Measurements from ENCODE around the gene MPPED2.

Gene MPPED2

DNA sequence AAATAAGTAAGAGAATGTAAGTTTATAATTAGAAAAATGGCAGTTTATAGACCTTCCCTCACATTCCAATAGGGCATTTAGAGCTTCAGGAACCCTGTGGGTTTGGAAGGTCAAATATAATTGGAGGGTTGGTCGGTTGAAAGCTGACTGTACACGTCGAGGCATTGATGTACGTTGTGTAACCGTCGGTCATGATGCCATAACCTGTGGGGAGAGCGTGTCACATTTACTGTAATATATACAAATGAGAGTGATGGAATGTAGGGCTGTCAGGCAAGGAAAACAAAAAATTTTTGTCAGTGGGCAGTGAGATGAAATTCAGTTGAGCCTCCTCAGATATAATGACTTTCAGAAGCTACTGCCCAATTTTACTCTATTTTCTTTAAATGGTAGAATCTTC is 174.8 kb downstream of the MPPED2 start:
- no peak for DNase-seq (ENCODE audit: low read depth)

DNA sequence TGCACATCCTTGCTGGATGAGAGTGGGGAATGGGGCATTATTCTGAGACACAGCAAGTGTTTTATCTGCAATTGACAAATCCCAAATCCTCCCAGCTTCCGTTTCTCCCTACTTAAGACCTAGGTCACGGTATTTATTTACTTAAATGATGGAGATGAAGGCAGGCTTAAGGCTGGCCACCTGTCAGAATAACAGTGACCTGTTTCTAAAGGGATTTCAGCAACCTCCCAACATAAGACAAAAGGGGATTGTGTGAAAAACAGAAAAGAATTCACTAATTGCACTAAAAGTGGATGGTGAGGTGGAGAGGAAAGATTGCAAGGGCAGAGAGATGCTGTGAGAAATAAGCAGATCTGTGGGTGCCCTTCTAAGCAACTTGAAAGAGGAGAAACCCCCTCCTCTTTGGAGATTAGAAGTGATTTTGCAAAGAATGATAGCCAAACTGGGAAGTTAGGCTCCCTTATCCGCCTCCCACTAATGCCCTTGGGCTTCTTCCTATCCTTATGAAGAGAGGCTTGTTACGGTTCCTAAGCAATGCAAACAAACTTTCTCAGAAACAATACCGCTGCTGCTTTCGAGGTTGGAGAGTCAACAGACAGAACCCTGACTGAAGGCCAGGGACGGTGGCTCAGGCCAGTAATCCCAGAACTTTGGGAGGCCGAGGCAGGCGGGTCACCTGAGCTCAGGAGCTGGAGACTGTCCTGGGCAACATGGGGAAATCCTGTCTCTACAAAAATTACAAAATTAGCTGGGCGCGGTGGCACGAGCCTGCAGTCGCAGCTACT is 179.0 kb downstream of the MPPED2 start:
- DNase-seq (ENCODE audit: low read depth) = no peak

DNA sequence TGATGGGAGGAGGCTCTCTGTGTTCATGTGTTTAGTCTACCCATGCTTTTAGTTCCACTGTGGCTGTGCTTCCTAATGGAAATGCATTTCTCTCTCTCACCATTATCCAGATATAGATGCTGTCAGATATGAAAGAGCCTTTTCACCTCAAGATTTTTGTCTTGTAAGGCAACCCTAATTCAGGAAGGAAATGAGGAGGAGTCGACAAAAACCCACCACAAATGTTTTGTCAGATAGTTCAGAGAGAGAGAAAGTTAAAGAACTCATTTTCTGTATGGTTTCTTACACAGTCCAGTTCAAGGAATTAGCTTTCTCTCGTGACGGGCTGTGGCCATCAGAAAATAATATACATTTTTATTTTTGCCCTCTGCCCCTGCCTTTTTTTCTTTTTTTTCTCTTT is 180.8 kb downstream of the MPPED2 start:
- DNase-seq (ENCODE audit: low read depth) = no peak

DNA sequence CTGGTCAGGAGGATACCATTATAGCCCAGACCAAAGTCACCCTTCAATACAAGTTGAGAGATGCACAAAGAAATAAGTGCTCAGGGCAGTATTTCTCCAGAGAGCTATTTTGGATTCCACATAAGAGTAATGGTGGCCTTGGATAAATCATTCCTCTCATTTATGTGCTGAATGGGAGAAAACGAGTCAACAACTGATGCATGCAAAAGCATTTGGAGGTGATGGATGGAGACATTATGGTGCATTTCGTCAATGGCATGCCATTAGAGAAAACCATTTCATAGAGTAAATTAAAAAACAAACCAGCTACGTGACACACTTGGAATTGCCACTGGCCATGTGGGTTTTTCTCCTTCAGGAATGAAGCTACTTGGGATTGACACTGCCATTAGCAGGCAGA is 182.0 kb downstream of the MPPED2 start:
- no peak for DNase-seq (ENCODE audit: low read depth)

DNA sequence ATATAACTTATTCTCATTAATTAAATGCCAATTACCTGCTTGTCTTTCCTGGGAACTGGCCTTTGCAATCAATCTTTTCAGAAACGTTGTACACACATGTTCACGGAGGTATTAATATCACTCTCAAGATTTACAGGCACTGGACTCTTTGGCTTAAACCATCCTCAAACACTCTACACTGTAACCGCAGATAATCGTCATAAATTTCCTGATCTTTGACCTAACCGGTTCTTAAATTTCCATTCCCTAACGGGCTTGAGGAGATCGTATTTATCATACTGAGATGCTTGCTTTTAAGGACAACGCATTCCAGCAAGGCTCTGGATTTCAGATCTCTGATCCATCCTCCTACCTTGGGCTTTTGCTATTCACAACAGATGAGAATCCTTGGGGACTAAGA is 190.4 kb downstream of the MPPED2 start:
- no peak for DNase-seq (ENCODE audit: low read depth)

DNA sequence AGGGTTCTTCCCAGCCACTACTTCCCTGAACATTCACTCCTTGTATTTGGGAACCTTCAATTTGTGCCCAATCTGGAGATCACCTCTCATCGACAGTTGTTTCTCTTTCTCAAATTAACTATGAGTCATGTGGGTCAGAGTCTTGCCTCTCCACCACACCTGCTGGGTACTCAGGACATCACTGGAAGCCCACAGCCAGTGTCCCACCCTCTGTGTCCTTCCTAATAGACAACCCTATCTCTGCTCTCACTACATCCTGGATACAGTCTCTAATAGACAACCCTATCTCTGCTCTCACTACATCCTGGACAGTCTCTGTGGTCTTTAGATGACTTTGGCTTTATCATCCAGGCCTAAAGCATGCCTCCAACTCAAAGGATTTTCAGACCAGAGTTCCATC is 193.1 kb downstream of the MPPED2 start:
- no peak for DNase-seq (ENCODE audit: low read depth)

DNA sequence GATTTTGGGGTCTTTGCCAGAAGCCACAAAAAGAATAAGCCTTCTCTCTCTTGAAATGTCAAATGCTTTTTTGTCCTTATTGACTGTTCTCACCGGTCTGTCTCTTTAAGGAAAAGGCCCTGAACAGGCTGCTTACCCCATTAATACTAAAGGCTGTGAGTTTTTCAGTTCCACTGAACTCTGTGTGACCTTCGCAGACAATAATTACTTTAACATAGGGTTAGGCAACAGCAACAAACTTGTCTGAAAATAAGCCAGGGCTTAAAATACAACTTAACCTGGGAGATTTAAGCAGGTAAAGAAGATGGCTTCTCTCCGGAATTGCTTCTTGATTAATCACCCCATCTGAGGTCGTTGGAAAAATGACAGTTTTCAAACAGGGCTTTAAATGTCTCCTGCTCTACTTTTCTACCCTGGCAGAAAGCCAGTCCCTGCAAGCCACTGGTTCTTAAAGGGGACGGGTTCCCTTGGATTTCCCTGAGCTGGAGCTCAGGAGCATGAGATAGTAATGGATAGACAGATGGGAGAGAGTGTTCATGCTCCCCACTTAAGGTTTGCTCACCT is 193.8 kb downstream of the MPPED2 start:
- DNase-seq (ENCODE audit: low read depth) = no peak

DNA sequence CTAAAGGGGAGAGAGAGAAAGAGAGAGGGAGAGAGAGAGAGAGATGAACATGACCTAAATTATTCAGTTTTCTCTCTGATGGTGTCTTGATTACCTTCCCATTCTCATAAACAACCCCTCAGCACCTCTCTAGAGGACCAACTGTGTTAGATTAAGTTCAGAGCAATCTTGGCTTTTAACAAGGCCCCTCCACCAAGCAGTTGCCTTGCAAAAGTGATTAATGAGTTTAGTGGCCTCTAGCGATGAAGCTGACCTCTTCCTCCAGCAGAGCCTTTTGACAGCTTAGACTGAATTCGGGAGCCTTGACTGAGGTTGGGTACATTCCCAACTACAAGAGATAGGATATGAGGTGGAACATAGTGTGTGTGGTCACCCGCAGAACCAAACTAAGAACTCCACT is 197.2 kb downstream of the MPPED2 start:
- no peak for DNase-seq (ENCODE audit: low read depth)

DNA sequence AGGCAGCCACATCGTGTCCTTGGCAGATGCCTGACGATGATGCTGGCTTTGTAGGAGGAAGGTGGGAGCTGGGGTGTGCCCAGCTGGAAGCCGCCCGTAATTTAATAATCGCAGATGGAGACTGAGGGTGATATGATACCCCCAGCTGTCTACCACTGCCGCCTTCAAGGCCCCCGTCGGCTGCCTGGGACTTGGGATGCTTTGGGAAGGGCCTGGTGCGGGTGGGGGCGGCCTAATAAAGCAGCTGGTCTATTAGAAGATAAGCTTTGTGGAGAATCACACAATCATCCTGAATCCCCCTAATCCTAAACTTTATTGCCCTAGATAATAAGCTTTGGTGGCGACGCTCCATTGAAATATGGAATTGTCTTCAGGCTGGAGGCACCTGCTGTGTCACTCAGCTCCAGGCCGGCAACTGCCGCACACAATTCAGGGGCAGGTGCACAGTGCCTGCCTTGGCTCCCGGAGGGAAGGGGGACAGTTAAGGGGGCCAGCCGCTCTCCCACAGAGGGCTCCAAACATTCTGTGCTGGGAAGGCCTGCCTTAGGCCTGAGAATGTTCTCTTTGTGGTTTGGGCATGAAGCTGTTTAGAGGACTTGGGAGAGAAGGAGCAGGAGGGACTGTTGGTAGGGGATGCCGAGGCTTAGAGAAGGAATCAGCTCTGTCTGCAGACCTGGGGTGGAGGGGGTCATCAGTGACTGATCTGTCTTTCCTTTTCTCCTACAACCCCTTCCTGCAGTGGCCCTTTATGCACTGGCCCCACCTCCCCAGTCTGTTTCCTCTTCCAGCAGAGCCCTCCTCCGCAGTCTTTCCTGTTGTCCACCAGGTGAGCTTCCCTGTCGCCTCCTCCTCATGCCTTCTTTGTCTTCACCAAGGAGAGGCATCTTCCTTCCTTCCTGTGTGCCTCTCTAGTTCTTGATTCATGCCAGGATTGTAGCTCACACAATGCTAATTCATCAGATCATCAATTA is 198.0 kb downstream of the MPPED2 start:
- no peak for DNase-seq (ENCODE audit: low read depth)

DNA sequence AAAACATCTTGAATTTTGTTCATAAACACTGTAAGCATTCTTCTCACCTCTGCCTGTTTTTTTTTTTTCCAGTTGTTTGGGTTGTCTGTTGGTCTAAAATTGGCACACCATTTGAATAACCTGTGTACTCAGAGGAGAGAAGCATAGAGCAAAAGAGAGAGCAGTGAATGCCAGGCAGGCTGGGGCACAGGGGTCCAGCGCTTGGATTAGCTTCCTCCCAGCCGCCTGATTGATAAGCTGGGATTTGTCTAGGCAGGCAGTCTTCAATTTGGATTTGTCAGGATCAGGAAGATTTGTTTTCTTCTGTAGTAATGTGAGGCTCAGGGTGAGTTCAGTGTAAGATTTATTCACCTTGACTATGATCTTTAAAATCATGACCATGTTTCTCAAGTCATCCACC is 204.3 kb downstream of the MPPED2 start:
- no peak for DNase-seq (ENCODE audit: low read depth)

DNA sequence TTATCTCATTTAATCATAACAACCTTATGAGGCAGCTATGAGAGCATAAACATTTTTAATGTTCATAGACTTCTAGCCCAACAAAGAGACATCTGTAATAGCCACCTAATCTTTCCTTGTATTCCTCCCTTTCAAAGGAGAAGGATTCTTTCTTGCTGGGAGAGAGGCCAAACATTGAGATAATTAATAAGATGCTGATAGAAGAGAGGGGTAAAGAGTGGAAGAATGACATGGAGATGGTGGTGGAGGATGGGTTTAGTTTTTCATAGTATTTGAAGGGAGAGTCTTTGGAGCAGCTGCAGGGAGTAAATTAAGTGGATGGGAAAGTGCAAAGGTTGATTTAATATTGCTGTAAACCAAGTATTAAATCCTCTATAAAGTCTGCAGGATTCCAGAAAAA is 205.3 kb downstream of the MPPED2 start:
- no peak for DNase-seq (ENCODE audit: low read depth)

DNA sequence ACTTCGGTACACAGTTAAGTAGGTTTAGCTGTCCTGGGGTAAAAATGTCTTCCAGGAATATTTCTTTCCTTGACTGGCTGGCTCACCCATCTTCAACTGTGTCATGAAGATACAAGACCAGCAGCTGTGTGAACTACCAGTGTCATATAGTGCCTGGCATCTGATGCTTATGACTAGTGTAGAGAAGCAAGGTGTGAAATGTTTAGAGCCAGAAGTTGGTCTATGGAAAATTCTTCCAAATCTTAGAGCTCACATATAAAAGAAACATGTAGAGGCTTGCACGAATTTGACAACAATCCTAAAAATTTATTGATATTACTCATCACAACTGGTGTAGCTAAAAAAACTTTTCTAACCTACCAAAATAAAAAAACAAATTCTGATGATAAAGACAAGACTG is 208.8 kb downstream of the MPPED2 start:
- DNase-seq (ENCODE audit: low read depth) = no peak

DNA sequence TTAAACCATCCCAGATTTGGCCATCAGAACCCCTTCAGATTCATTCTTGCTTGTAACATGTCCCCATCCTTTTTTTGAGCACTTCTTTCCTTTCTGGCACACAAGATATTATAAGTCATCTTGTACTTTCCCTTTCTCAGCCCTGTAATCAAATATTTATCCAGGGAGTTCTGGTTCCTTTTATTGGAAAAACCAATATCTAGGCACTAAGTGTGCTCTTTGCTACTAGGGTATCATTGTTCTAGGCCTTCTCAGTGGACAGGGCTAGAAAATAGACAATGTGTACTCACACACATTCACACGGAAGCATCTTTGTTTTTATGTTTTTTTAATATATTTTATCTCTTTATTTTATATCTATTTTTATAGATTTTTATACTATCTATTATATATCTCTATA is 216.0 kb downstream of the MPPED2 start:
- no peak for DNase-seq (ENCODE audit: low read depth)

DNA sequence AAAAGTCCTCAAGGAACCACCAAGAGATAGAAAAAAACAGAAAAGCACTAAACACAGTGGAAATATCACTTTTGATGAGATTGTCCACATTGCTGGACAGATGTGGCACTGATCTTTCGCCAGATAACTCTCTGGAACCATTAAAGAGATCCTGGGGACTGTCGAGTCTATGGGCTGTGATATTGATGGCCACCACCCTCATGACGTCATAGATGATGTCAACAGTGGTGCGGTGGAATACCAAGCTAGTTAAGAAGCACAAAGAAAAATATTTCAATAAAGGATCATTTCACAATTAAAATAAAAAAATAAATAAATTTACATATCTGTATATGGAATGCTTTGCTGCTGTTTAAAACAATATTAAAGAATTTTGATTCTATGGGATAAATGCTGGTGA is 217.8 kb downstream of the MPPED2 start:
- DNase-seq (ENCODE audit: low read depth) = no peak

DNA sequence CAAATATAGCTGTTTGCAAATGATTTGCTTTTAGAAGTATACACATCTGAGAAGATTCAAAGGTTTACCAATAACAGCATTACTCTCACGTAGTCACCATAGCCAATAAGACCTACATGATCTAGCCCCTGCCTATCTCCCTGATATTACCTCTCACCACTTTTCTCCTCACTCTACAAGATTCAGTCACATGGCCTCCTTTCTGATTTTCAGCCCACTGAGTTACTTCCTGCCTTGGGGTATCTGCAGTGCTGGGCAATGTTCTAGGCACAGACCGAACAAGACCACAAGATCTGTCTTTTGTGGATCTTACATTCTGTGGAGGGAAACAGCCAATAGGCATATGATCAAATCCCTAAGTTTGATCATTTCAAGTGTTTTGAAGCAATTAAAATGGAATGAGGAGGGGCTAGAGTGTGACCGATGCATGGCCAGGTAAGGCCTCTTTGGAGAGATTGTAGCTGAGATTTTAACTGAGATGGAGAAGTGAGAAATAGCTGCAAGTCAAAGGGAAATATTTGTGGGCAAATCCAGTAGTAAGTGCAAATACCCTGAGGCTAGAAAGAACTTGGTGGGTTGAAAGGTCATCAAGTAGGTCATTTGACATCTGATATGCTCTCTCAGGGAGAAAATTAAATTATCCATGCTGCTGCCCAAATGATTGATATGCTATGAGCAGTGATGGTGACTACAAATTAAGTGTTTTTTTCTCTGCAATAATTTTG is 220.2 kb downstream of the MPPED2 start:
- no peak for DNase-seq (ENCODE audit: low read depth)

DNA sequence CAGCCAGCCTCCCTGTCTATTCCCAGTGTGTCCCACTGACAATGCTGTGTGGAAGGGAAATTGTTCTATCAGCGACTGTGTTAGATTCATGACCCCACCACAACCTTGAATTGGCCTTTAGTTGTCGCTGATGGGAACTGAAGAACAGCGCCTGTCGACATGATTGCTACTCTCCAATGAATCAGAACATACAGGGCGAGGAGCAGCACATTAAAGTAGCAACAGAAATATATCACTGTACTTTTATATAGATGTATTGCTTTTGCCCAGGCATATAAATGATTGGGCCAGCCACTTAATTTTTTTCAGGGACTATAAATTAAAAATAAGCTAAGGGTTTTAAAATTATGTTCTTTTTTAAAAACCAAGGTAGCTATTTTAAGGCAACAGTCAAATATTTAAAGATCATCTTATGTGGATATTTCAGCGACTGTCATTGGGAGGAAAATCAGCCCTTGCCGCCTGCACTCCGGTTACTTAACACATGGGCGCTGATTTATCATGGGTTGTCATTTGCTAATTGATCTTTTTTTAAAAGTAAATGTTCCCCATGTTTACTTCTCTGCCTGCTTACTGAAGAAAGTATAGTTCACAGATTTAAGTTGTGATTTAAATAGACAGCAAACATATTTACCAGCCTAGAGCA is 221.2 kb downstream of the MPPED2 start:
- no peak for DNase-seq (ENCODE audit: low read depth)

DNA sequence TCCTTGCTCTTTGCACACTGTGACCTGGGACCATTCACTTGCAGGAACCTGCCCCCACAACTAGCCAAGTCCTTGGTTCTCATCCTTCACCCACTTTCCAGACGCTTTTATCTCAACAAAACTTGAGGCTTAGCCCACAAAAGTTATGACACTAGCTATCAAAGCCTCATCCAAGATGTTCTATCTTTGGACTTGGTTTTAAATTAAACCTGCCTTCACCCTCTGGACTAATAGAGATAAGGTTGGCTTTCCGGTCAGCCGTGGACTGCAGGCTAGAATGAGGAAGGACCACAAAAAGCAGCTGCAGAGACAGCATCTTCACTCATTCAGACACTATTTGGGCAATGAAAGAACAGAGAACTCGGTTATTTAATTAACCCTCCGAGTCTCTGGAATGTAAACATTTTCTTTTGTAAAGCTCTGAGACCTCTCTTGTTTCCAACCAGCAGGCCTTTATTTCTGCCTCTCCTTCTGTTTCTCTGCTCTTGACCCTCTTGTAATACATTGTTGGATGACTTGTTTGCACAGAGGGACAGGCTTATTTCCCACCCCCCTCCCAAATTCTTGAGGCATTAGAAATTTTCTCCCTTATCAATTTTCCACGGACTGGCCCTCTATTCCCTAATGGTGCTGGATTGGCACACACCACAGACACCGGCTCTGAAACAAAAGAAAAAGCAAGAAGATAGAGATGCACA is 221.9 kb downstream of the MPPED2 start:
- DNase-seq (ENCODE audit: low read depth) = no peak

DNA sequence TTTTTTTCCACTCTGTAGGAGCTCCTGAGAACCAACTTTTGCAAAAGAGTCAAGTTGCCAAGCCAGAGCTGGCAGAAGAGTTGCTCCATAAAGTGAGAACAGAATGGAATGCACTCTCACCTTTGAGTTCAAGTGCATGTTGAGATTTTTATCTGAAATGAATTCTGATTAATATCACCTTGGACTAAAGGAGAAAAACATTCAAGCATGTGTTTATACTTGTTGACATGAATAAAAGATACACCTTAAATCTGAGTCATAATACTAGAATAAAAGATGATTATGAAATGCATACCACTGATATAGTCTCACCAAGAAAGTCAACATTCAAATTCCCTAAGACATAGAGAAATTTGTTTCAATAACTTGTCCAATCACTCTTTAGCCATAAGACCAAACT is 225.4 kb downstream of the MPPED2 start:
- DNase-seq (ENCODE audit: low read depth) = no peak
